ENCODE measurements around the gene PACSIN2.
A peak's percentile ranks its signal among the peaks of the same experiment; 100 is the strongest.
"Not testable (repeated sequence)": the region's sequence is repeated elsewhere in the genome, so short reads cannot be mapped to it uniquely, and the experiment has no call there.

PACSIN2 gene

DNA sequence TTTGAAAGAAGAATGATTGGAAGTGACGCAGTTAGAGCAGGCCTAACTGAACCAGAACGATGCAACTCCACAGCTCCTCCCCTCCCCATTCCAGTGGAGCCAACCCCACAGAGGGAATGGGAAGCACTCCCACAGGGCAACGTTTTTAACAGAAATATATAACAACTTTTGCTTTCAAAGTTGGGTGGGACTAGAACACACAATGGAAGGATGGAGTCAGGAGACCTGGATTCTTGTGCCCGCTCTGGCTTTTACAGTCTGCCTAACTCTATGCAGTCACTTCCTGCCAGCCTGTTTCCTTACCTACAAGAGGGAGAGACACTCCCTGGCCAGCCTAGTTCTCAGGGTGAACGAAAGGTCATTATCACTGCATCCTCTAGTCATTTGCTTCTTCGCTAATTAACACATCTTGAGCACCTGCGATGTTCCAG lies 75.5 kb downstream of the PACSIN2 start:
- no peak overlapping the region for H3K4me3 ChIP-seq (ENCODE audit: low read depth, low read length)
- no peak for DNase-seq (ENCODE audit: low read depth)
- TF ChIP-seq, protein P1, sequence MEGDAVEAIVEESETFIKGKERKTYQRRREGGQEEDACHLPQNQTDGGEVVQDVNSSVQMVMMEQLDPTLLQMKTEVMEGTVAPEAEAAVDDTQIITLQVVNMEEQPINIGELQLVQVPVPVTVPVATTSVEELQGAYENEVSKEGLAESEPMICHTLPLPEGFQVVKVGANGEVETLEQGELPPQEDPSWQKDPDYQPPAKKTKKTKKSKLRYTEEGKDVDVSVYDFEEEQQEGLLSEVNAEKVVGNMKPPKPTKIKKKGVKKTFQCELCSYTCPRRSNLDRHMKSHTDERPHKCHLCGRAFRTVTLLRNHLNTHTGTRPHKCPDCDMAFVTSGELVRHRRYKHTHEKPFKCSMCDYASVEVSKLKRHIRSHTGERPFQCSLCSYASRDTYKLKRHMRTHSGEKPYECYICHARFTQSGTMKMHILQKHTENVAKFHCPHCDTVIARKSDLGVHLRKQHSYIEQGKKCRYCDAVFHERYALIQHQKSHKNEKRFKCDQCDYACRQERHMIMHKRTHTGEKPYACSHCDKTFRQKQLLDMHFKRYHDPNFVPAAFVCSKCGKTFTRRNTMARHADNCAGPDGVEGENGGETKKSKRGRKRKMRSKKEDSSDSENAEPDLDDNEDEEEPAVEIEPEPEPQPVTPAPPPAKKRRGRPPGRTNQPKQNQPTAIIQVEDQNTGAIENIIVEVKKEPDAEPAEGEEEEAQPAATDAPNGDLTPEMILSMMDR (IDR thresholded peaks at IDR 0.05; ENCODE audit: low read depth, low read length, missing control alignments), result no peak

DNA sequence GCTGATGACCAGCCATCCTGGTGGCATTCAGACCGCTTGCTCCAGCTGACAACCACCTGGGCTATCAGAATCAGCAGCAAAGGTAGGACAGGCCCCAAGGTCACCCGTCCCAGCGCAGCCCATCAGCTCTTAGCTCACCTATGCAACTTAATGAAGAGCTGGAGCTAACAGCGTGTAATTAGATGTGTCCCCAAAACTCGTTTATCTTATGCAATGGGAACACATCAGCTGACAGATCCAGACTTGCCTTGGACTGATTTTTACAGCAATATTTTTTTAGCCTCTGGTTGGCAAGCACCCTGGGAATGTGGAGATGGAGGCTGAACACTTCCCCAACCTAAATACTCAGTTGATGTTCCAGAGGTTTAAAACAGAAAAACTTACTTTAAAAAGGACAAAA lies 76.0 kb downstream of the PACSIN2 start:
- no peak for DNase-seq (ENCODE audit: low read depth)
- no peak overlapping the region for H3K4me3 ChIP-seq (ENCODE audit: low read depth, low read length)
- TF ChIP-seq, protein P1 (IDR thresholded peaks at IDR 0.05; ENCODE audit: low read depth, low read length, missing control alignments), result no peak

DNA sequence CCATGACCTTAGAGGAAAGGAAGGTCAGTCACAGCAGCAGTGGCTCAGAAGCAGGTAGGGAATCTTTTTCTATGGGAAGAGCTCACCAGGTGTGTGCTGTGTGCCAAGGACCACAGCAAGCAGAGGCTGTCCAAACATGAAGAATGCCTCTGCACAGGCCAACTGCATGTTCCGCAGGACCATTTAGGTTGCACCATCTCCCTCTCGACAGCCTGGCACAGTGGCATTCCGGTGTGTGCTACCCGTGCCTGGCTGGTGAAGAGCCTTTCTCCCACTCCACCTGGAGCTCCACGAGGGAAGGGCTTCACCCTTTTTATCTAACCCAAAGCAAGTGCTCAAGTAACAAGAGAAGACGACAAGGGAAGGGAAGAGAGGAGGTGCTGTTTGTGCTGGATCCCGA lies 76.5 kb downstream of the PACSIN2 start:
- TF ChIP-seq, protein P1 (IDR thresholded peaks at IDR 0.05; ENCODE audit: low read depth, low read length, missing control alignments), result no peak
- no peak for DNase-seq (ENCODE audit: low read depth)
- H3K4me3 ChIP-seq (ENCODE audit: low read depth, low read length), result no peak overlapping the region

DNA sequence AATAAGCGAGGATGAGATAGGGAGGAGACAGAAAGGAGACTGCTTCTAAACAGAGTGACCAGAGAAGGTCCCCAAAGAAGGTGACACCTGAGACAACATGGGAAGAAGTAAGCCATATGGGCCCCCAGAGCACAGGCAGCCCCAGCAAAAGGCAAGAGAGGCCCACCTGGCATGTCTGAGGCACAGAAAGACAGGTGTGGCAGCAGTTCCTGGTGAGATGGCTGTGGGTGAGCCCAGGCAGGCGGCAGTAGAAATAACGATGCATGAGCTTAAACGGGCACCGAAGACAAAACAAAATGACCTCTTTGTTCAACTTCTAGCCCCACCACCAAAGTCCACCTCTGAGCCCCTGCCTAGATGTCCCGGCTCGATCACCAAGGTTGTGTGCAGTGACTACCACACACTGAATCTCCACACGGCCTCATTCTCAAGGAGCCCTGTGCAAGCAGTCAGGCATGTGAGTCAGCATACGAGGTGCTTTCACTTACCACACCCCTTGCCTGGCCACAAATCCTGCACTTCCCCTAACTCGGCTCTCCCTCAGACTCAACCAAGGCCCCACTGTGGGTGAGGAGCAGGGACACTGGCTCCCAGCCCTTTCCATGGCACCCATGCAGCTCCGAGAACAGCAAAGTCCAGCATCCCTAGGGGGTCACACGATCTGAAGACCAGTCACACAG lies 77.6 kb downstream of the PACSIN2 start:
- no peak overlapping the region for H3K4me3 ChIP-seq (ENCODE audit: low read depth, low read length)
- TF ChIP-seq, protein P1 (IDR thresholded peaks at IDR 0.05; ENCODE audit: low read depth, low read length, missing control alignments), result no peak
- DNase-seq (ENCODE audit: low read depth), result no peak

DNA sequence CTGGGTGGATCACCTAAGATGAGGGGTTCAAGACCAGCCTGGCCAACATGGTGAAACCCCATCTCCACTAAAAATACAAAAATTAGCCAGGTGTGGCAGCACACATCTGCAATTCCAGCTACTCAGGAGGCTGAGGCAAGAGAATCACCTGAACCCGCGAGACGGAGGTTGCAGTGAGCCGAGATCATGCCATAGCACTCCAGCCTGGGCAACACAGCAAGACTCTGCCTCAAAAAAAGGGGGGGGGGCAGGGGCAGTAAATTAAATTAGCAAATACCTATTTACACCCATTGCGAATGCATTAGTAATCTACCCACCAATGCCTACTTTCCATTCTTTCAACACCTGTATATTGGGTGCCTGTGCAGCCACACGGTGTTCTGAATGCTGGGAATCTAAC lies 78.3 kb downstream of the PACSIN2 start:
- not testable (repeated sequence) for DNase-seq (ENCODE audit: low read depth); H3K4me3 ChIP-seq (ENCODE audit: low read depth, low read length)

DNA sequence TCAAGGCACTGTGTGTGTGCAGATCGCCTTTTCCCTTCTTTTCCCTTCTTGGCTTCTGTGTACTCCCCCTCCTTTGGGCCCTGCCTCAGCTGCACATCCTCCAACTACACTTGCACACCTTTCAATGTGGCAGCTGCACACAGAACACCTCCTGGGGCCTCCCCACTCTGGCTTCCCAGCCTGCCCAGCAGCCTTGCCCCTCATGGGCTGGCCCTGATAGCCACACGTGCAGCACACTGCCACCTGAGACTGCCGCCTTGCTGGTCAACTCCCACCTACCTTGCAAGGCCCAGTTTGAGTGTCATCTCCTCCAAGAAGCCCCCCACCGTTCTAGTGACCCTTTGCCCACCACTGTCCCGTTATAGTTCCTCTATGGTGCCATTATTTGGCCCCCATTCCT lies 80.6 kb downstream of the PACSIN2 start:
- TF ChIP-seq, protein P1 (IDR thresholded peaks at IDR 0.05; ENCODE audit: low read depth, low read length, missing control alignments), result no peak
- no peak for DNase-seq (ENCODE audit: low read depth)
- H3K4me3 ChIP-seq (ENCODE audit: low read depth, low read length), result no peak overlapping the region; the same call in 1 of the 2 replicates

DNA sequence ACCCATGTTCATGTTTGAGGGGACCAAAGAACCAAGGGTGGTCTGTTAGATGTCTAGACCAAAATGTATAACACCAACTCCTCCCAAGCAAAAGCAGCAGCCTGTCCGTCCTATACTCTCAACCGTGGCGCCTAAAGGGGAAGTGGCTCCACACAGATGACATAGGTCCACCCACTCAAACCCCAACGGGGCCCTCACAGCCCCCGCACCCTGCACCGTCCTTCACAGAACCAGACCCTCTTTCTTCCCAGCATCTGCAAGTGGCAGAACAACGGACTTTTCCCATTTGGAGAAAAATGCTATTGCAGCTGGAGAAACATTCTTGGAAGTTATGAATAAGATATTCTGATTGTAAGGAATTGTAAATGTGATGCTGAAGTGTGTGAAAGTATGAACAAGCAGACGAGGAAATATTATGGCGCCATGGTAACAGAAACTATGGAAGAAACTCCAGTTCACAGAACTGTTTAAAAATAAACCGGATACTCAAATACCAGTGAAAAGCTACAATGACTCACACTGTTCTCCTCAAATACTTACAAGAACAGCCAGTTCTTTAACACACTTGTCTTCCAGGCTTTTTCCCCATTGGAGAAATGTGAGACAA lies 81.4 kb downstream of the PACSIN2 start:
- TF ChIP-seq, protein P1 (IDR thresholded peaks at IDR 0.05; ENCODE audit: low read depth, low read length, missing control alignments), result no peak
- no peak for DNase-seq (ENCODE audit: low read depth)
- peak overlapping the region; percentile 17; the same call in 1 of the 2 replicates for H3K4me3 ChIP-seq (ENCODE audit: low read depth, low read length)

Measured in GM12864 (cell line).